Ascending aorta (tissue), 2 donors: ENCODE data around the gene THADA. TPM values are rescaled to one million over a fixed set of nuclear protein-coding genes. Genes with fewer than 3 reads are reported as not detected.
"Not testable (repeated sequence)": the region's sequence is repeated elsewhere in the genome, so short reads cannot be mapped to it uniquely, and the experiment has no call there.

ENCODE experiments used
- DNase-seq, 2 donors: peaks; one replicate each; pipeline ENCODE4 v3.0.0-alpha.2; 2019; ENCODE audit warnings: low spot score in 2 of 2
- H3K27ac ChIP-seq, 2 donors: fragments of 200-600 bp; sonication (generic); one replicate each; pipeline ENCODE4 v1.5.1; 2016 to 2017; ENCODE audit warnings: mild to moderate bottlenecking in 1 of 2
- H3K27me3 ChIP-seq: fragments of 200-600 bp; sonication (generic); one replicate; pipeline ENCODE4 v1.5.1; 2017
- H3K36me3 ChIP-seq, 2 donors: fragments of 200-600 bp; sonication (generic); one replicate each; pipeline ENCODE4 v1.5.1; 2016
- H3K4me1 ChIP-seq, 2 donors: fragments of 200-600 bp; sonication (generic); one replicate each; pipeline ENCODE4 v1.5.1; 2016 to 2017; ENCODE audit warnings: mild to moderate bottlenecking in 1 of 2
- H3K4me3 ChIP-seq, 2 donors: fragments of 200-600 bp; sonication (generic); one replicate each; pipeline ENCODE4 v1.5.1; 2016 to 2017; ENCODE audit warnings: mild to moderate bottlenecking in 1 of 2
- H3K9me3 ChIP-seq, 2 donors: fragments of 200-600 bp; sonication (generic); one replicate each; pipeline ENCODE4 v1.5.1; 2016
- intact Hi-C: fragments of 100-400 bp; cut with DNase I; formaldehyde crosslinking; loops from one replicate; pipeline ENCODE4 v1.15.1; 2023
- total RNA-seq: library from RNA; depleted of rRNA; stranded (reverse); fragments of >200 nt; gene quantifications from one replicate; pipeline ENCODE4 v1.1.0, GENCODE V29; 2016
- TF ChIP-seq, protein P1 (sequence below), 3 experiments: fragments of 200-600 bp in 2 of 3; fragments of 450-650 bp in 1 of 3; sonication (generic) in 2 of 3; IDR thresholded peaks; one replicate each; pipeline ENCODE4 v1.5.1; 2016 to 2019; ENCODE audit warnings: antibody characterized with exemption in 3 of 3, mild to moderate bottlenecking in 1 of 3, moderate library complexity in 1 of 3

THADA gene
- total RNA-seq, 1 donor from 2014 or later, result 27.4 TPM

- no peak overlapping the region for H3K4me3 ChIP-seq
- H3K27ac ChIP-seq, result no peak overlapping the region
- H3K4me1 ChIP-seq, result no peaks in the 10 kb centered on the region
- H3K9me3 ChIP-seq, result no peaks in the 10 kb centered on the region
- H3K27me3 ChIP-seq, result no peaks in the 10 kb centered on the region
- intact Hi-C loops, result loop anchor here (5.0 kb wide), 1 partner anchor 725 kb away; no protein-coding TSS in a partner anchor
- H3K36me3 ChIP-seq, result peaks cover 26 to 49% of the 10 kb centered on the region in 2 donors
- TF ChIP-seq, protein P1, sequence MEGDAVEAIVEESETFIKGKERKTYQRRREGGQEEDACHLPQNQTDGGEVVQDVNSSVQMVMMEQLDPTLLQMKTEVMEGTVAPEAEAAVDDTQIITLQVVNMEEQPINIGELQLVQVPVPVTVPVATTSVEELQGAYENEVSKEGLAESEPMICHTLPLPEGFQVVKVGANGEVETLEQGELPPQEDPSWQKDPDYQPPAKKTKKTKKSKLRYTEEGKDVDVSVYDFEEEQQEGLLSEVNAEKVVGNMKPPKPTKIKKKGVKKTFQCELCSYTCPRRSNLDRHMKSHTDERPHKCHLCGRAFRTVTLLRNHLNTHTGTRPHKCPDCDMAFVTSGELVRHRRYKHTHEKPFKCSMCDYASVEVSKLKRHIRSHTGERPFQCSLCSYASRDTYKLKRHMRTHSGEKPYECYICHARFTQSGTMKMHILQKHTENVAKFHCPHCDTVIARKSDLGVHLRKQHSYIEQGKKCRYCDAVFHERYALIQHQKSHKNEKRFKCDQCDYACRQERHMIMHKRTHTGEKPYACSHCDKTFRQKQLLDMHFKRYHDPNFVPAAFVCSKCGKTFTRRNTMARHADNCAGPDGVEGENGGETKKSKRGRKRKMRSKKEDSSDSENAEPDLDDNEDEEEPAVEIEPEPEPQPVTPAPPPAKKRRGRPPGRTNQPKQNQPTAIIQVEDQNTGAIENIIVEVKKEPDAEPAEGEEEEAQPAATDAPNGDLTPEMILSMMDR (IDR thresholded peaks at IDR 0.05), result no peak
- DNase-seq, result no peak
Observed at GRCh38 chr2:43557196-43557595, 38.6 kb downstream of the THADA start.

- no peak for DNase-seq
- peaks cover 26 to 59% of the 10 kb centered on the region in 2 donors for H3K36me3 ChIP-seq
- no peak overlapping the region for H3K27ac ChIP-seq
- intact Hi-C loops, result loop anchor here (5.0 kb wide), 1 partner anchor 724 kb away; no protein-coding TSS in a partner anchor
- TF ChIP-seq, protein P1 (IDR thresholded peaks at IDR 0.05), result no peak
- H3K9me3 ChIP-seq, result no peaks in the 10 kb centered on the region
- H3K4me1 ChIP-seq, result no peaks in the 10 kb centered on the region
- H3K4me3 ChIP-seq, result no peak overlapping the region
- no peaks in the 10 kb centered on the region for H3K27me3 ChIP-seq
Observed at GRCh38 chr2:43556256-43556655, 39.6 kb downstream of the THADA start.

DNA sequence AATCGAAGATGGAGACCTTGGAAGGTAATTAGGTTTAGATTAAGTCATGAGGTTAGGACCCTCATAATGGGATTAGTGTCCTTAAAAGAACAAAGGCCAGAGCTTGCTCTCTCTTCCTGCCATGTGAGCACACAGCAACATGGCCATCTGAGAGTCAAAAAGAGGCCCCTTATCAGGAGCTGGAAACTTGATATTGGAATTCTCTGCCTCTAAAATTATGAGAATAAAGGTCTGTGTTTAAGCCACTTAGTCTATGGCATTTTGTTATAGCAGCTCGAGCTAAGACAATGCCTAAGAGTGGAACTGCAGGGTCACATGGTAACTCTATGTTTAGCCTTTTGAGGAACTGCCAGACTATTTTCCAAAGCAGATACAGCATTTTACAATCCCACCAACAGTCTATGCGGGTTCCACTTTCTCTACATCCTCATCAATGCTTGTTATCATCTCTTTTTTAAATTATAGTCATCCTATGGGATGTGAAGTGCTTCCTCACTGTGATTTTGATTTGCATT, 42.4 kb downstream of the THADA start:
- H3K36me3 ChIP-seq, result peaks cover 15 to 72% of the 10 kb centered on the region in 2 donors
- DNase-seq, result no peak
- H3K27me3 ChIP-seq, result no peaks in the 10 kb centered on the region
- intact Hi-C loops, result no loop called here
- H3K4me1 ChIP-seq, result no peaks in the 10 kb centered on the region
- H3K4me3 ChIP-seq, result no peak overlapping the region
- no peak overlapping the region for H3K27ac ChIP-seq
- no peaks in the 10 kb centered on the region for H3K9me3 ChIP-seq
- TF ChIP-seq, protein P1 (IDR thresholded peaks at IDR 0.05), result no peak

DNA sequence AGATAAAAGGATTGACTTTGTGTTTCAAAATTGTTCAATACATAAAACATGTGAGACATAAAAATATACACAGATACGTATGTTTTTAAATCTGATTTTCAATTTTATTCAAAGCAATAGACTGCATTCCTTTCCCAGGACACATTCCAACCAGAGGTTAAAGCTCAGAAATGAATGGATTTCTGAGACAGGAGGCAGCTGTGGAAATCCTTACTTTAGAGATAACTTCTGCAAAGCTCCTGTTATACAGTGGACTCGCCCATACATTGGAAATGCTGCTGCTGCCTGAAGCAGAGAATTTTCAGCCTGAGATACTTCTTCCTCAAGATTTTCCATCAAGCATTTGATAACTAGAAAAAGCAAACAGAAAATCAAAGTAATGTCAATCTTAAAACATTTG, 43.8 kb downstream of the THADA start:
- Histone ChIP-seq H3K9me3 (no peaks in the 10 kb centered on the region), H3K27ac (no peak overlapping the region), H3K4me1 (no peaks in the 10 kb centered on the region), H3K27me3 (no peaks in the 10 kb centered on the region), H3K4me3 (no peak overlapping the region), H3K36me3 (peaks cover 12 to 67% of the 10 kb centered on the region in 2 donors)
- intact Hi-C loops, result no loop called here
- DNase-seq, result no peak
- TF ChIP-seq, protein P1 (IDR thresholded peaks at IDR 0.05), result no peak

DNA sequence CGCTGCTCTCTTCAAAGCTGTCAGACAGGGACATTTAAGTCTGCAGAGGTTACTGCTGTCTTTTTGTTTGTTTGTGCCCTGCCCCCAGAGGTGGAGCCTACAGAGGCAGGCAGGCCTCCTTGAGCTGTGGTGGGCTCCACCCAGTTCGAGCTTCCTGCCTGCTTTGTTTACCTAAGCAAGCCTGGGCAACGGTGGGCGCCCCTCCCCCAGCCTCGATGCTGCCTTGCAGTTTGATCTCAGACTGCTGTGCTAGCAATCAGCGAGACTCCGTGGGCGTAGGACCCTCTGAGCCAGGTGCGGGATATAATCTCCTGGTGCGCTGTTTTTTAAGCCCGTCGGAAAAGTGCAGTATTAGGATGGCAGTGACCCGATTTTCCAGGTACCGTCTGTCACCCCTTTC, 47.5 kb downstream of the THADA start:
- H3K27me3 ChIP-seq, H3K4me1 ChIP-seq, H3K4me3 ChIP-seq, H3K9me3 ChIP-seq, intact Hi-C loops, H3K27ac ChIP-seq, DNase-seq: not testable (repeated sequence)
- H3K36me3 ChIP-seq, result peaks cover 0 to 40% of the 10 kb centered on the region in 2 donors

DNA sequence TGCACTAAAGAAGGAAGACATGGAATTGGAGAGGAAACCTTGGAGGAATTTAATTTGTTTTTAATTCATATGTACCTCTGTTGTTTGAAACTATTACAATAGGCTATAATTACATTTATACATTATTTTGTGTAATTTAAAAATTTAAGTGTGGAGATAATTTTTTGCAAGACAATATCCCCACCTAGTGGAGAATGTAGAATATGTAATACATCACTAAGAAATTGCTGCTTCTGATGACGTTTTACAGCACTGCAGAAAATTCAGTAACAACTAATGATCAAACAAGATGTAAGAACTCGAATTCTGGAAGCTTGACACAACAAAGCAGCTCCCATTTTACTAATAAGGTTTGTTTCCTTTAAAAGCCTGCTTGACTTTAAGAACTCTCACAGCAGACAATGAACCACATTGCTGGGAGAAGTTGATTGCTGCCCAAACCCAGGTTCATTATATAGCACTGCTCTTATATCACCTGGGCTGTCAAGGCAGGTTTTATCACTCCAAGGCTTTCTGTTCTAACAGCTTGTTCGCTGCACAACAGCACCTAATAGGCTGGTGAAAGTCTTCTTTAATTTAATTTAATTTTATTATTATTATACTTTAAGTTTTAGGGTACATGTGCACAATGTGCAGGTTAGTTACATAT, 53.4 kb downstream of the THADA start:
- Histone ChIP-seq H3K36me3 (no peaks in the 10 kb centered on the region), H3K4me3 (no peak overlapping the region), H3K4me1 (peaks cover 3 to 32% of the 10 kb centered on the region in 2 donors), H3K27me3 (no peaks in the 10 kb centered on the region), H3K9me3 (no peaks in the 10 kb centered on the region), H3K27ac (peak overlapping the region in 1 of 2 donors; percentile 38)
- no peak for DNase-seq
- TF ChIP-seq, protein P1 (IDR thresholded peaks at IDR 0.05), result peak; percentile 61 to 79 (median 62)
- intact Hi-C loops, result loop anchor here (5.0 kb wide), 2 partner anchors 520 to 595 kb away; no protein-coding TSS in a partner anchor
